Activated CD8-positive, alpha-beta T cell treated with anti-CD3 and anti-CD28 coated beads for 36 hours (primary cell): ENCODE results near the gene MSRB1. TPM values are rescaled to one million over a fixed set of nuclear protein-coding genes. Genes with fewer than 3 reads are reported as not detected.

Source experiments
- ATAC-seq: fragments of 200-7000 bp; cut with Tn5 transposase; one replicate; pipeline ENCODE4 v1.10.0; 2021; ENCODE audit warnings: mild to moderate bottlenecking, moderate library complexity
- CTCF ChIA-PET: fragments of 350-600 bp; sonication (Branson Sonifier 250); formaldehyde crosslinking; loops from one replicate; lab custom pipeline; 2021; ENCODE audit warnings: antibody characterized with exemption; lab: Charles Lee
- POLR2A ChIA-PET: fragments of 350-600 bp; sonication (Branson Sonifier 250); formaldehyde crosslinking; loops from one replicate; lab custom pipeline; 2021; ENCODE audit warnings: antibody characterized with exemption; lab: Charles Lee
- DNase-seq: peaks from one replicate; pipeline ENCODE4 v3.0.0-alpha.2; 2020
- H3K27ac Mint-ChIP-seq: one replicate; pipeline ENCODE4 v1.8.0; 2021; ENCODE audit warnings: mild to moderate bottlenecking, mixed read lengths
- H3K27me3 Mint-ChIP-seq: one replicate; pipeline ENCODE4 v1.8.0; 2021; ENCODE audit warnings: mixed read lengths
- H3K36me3 Mint-ChIP-seq: one replicate; pipeline ENCODE4 v1.8.0; 2021; ENCODE audit warnings: low read depth, mixed read lengths
- H3K4me1 Mint-ChIP-seq: one replicate; pipeline ENCODE4 v1.8.0; 2021; ENCODE audit warnings: low read depth, mixed read lengths
- H3K4me3 Mint-ChIP-seq: one replicate; pipeline ENCODE4 v1.8.0; 2021; ENCODE audit warnings: mild to moderate bottlenecking, moderate library complexity, mixed read lengths
- H3K9me3 Mint-ChIP-seq: one replicate; pipeline ENCODE4 v1.8.0; 2021; ENCODE audit warnings: mixed read lengths
- CTCF ChIP-seq: fragments of 200-600 bp; IDR thresholded peaks from one replicate; pipeline ENCODE4 v1.8.0; 2022; ENCODE audit warnings: antibody characterized with exemption, mild to moderate bottlenecking
- intact Hi-C: fragments of 100-400 bp; cut with micrococcal nuclease; formaldehyde crosslinking; loops from one replicate; pipeline ENCODE4 v1.10.0; 2022
- total RNA-seq, 2 experiments: library from RNA; stranded (reverse); gene quantifications; one replicate each; pipeline ENCODE4 v1.2.3, GENCODE V29; 2021

The MSRB1 gene
- total RNA-seq, 2 experiments from 2014 or later: 15.5 to 18.1 TPM

- Mint-ChIP-seq H3K9me3 (no peaks in the 10 kb centered on the region), H3K4me1 (peaks cover 2% of the 10 kb centered on the region), H3K36me3 (no peaks in the 10 kb centered on the region), H3K27me3 (no peaks in the 10 kb centered on the region), H3K27ac (no peak overlapping the region), H3K4me3 (no peak overlapping the region)
- intact Hi-C loops: no loop called here
- ATAC-seq (no peak), DNase-seq (no peak)
- POLR2A ChIA-PET: interaction anchor here (0.5 to 3.1 kb wide), 5 partner anchors 8 to 18 kb away, joined by 3 to 13 read pairs (median 4); partner anchors contain the start of gene RPS2
- no peak for TF ChIP-seq CTCF
- CTCF ChIA-PET: interaction anchor here (1.8 kb wide), 1 partner anchor 11 kb away, joined by 4 read pairs; the partner anchor contains the start of gene MSRB1
These were observed 10.7 kb upstream of the MSRB1 start for GRCh38 chr16:1953734-1954133.

GRCh38 chr16:1950559-1950958 lies 7.6 kb upstream of the MSRB1 start:
- DNase-seq (no peak), ATAC-seq (no peak)
- Mint-ChIP-seq H3K9me3 (no peaks in the 10 kb centered on the region), H3K27ac (no peak overlapping the region), H3K4me3 (no peak overlapping the region), H3K27me3 (no peaks in the 10 kb centered on the region), H3K36me3 (no peaks in the 10 kb centered on the region), H3K4me1 (peaks cover 2% of the 10 kb centered on the region)
- intact Hi-C loops: no loop called here
- CTCF ChIA-PET: interaction anchor here (1.6 kb wide), 1 partner anchor 10 kb away, joined by 9 read pairs; no protein-coding TSS in a partner anchor
- POLR2A ChIA-PET: interaction anchor here (0.7 to 2.0 kb wide), 2 partner anchors 13 to 15 kb away, joined by 3 to 9 read pairs; no protein-coding TSS in a partner anchor
- no peak for TF ChIP-seq CTCF

- peaks cover 2% of the 10 kb centered on the region for H3K4me1 Mint-ChIP-seq
- H3K27ac Mint-ChIP-seq: no peak overlapping the region
- H3K4me3 Mint-ChIP-seq: no peak overlapping the region
- DNase-seq (no peak), ATAC-seq (no peak)
- H3K27me3 Mint-ChIP-seq: no peaks in the 10 kb centered on the region
- H3K9me3 Mint-ChIP-seq: no peaks in the 10 kb centered on the region
- ChIA-PET CTCF (interaction anchor here (1.6 kb wide), 1 partner anchor 10 kb away, joined by 9 read pairs; no protein-coding TSS in a partner anchor), POLR2A (interaction anchor here (0.7 to 2.0 kb wide), 2 partner anchors 13 to 16 kb away, joined by 3 to 9 read pairs; no protein-coding TSS in a partner anchor)
- no peak for TF ChIP-seq CTCF
- H3K36me3 Mint-ChIP-seq: no peaks in the 10 kb centered on the region
- intact Hi-C loops: no loop called here
These were observed 7.0 kb upstream of the MSRB1 start for GRCh38 chr16:1950047-1950446.

GRCh38 chr16:1949507-1949906 lies 6.5 kb upstream of the MSRB1 start:
- ChIA-PET CTCF (no interaction called here), POLR2A (no interaction called here)
- no peaks in the 10 kb centered on the region for H3K9me3 Mint-ChIP-seq
- no peak for ATAC-seq
- H3K4me1 Mint-ChIP-seq: peaks cover 5% of the 10 kb centered on the region
- no peaks in the 10 kb centered on the region for H3K36me3 Mint-ChIP-seq
- H3K27me3 Mint-ChIP-seq: no peaks in the 10 kb centered on the region
- no peak for DNase-seq
- intact Hi-C loops: no loop called here
- H3K4me3 Mint-ChIP-seq: no peak overlapping the region
- TF ChIP-seq CTCF: no peak
- no peak overlapping the region for H3K27ac Mint-ChIP-seq

- ChIA-PET CTCF (interaction anchor here (1.2 to 1.6 kb wide), 2 partner anchors 17 to 57 kb away, joined by 3 read pairs; partner anchors contain the start of gene RPS2), POLR2A (interaction anchor here (9.2 kb wide), 1 partner anchor 16 kb away, joined by 113 read pairs; the partner anchor contains the start of genes NDUFB10, RNF151 and RPS2)
- no peaks in the 10 kb centered on the region for H3K9me3 Mint-ChIP-seq
- H3K27me3 Mint-ChIP-seq: no peaks in the 10 kb centered on the region
- no peak for ATAC-seq
- H3K4me1 Mint-ChIP-seq: peaks cover 15% of the 10 kb centered on the region
- no peaks in the 10 kb centered on the region for H3K36me3 Mint-ChIP-seq
- intact Hi-C loops: no loop called here
- TF ChIP-seq CTCF: no peak
- no peak overlapping the region for H3K27ac Mint-ChIP-seq
- DNase-seq: no peak
- H3K4me3 Mint-ChIP-seq: no peak overlapping the region
These were observed 4.3 kb upstream of the MSRB1 start for GRCh38 chr16:1947369-1947670.
